Right lobe of liver (tissue), 6 donors: Measurements from ENCODE around the gene SPATC1L. TPM values are rescaled to one million over a fixed set of nuclear protein-coding genes. Genes with fewer than 3 reads are reported as not detected.

Source experiments
- ATAC-seq, 4 donors: fragments of 200-7000 bp; cut with Tn5 transposase; one replicate each; pipeline ENCODE4 v1.9.1; 2020; ENCODE audit warnings: mild to moderate bottlenecking in 4 of 4, moderate library complexity in 4 of 4
- DNase-seq, 3 donors: peaks; one replicate each; pipeline ENCODE4 v3.0.0-alpha.2; 2020
- H3K27ac ChIP-seq, 3 donors: fragments of 200-600 bp; one replicate each; pipeline ENCODE4 v1.8.0; 2022
- H3K27me3 ChIP-seq, 2 donors: fragments of 200-600 bp; one replicate each; pipeline ENCODE4 v1.8.0; 2022
- H3K36me3 ChIP-seq, 4 donors: fragments of 200-600 bp; sonication (generic) in 1 of 4; one replicate each; pipeline versions ENCODE4 v1.5.1 to v1.8.0; 2017 to 2022; ENCODE audit warnings: control low read depth in 1 of 4
- H3K4me1 ChIP-seq, 4 donors: fragments of 200-600 bp; sonication (generic) in 1 of 4; one replicate each; pipeline versions ENCODE4 v1.5.1 to v1.8.0; 2017 to 2022; ENCODE audit warnings: control low read depth in 1 of 4
- H3K4me3 ChIP-seq, 3 donors: fragments of 200-600 bp; one replicate each; pipeline ENCODE4 v1.8.0; 2022
- H3K9me3 ChIP-seq, 4 donors: fragments of 200-600 bp; sonication (generic) in 1 of 4; one replicate each; pipeline versions ENCODE4 v1.5.1 to v1.8.0; 2017 to 2022; ENCODE audit warnings: control low read depth in 1 of 4
- CTCF ChIP-seq, 4 donors: fragments of 200-600 bp in 3 of 4; fragments of 450-650 bp in 1 of 4; IDR thresholded peaks; one replicate each; pipeline versions ENCODE4 v1.5.1 to v1.8.0; 2016 to 2022; ENCODE audit warnings: antibody characterized with exemption in 4 of 4, mild to moderate bottlenecking in 2 of 4
- POLR2A ChIP-seq: fragments of 450-650 bp; IDR thresholded peaks from one replicate; pipeline ENCODE4 v1.6.1; 2017; ENCODE audit warnings: antibody characterized with exemption, mild to moderate bottlenecking
- WGBS: methylation state at CpG from one replicate; pipeline ENCODE4 v1.1.6; 2018; ENCODE audit warnings: low coverage, low lambda C conversion rate; ENCODE audit not compliant: insufficient coverage; ENCODE audit errors: missing lambda C conversion rate; 5-methylcytosine and 5-hydroxymethylcytosine counted together
- intact Hi-C, 2 donors: fragments of 100-400 bp; cut with DNase I; formaldehyde crosslinking; loops; one replicate each; pipeline versions ENCODE4 v1.11.2 to v1.14.1; 2022
- total RNA-seq, 6 experiments: library from RNA; depleted of rRNA in 2 of 6; stranded (reverse); fragments of >200 nt in 2 of 6; fragmentation: NEBNext Ultra II Directional in 3 of 6; extraction: Animal tissue kit (Norgen Biotek cat#: 25700) in 3 of 6; gene quantifications; one replicate each; pipeline versions ENCODE4 v1.1.0 to v1.2.4, GENCODE V29; 2016 to 2023
- donor health status: DM: no; HTN: yes; CAD: no.
- donor health status: DM: no; HTN: no; CAD: no.
- donor health status: DM: no; HTN: no; CAD: no.
- donor health status: DM: no; HTN: yes; CAD: no.
- donor health status: DM: no; HTN: yes; CAD: no.

SPATC1L gene
- total RNA-seq, 6 experiments from 2014 or later: 0.31 to 1.7 (median 0.51) TPM; not detected in 2

GRCh38 chr21:46195595-46196195 lies 11.4 kb upstream of the SPATC1L start:
- WGBS: 96% methylated on average over 5 of the region's 20 CpGs
- DNase-seq: no peak
- no peak overlapping the region for H3K4me3 ChIP-seq
- no peak overlapping the region for H3K27ac ChIP-seq
- ATAC-seq: no peak
- peaks cover 0 to 87% (median 11%) of the 10 kb centered on the region in 4 donors for H3K36me3 ChIP-seq
- H3K9me3 ChIP-seq: no peaks in the 10 kb centered on the region
- intact Hi-C loops: no loop called here
- no peaks in the 10 kb centered on the region for H3K27me3 ChIP-seq
- H3K4me1 ChIP-seq: no peaks in the 10 kb centered on the region
- no peak for TF ChIP-seq CTCF (IDR thresholded peaks at IDR 0.05)
- TF ChIP-seq POLR2A: no peak

- H3K27me3 ChIP-seq: no peaks in the 10 kb centered on the region
- H3K9me3 ChIP-seq: no peaks in the 10 kb centered on the region
- H3K4me3 ChIP-seq: no peak overlapping the region
- no peaks in the 10 kb centered on the region for H3K4me1 ChIP-seq
- no peak overlapping the region for H3K27ac ChIP-seq
- peaks cover 0 to 85% (median 11%) of the 10 kb centered on the region in 4 donors for H3K36me3 ChIP-seq
- TF ChIP-seq CTCF (IDR thresholded peaks at IDR 0.05): no peak
- no peak for TF ChIP-seq POLR2A
- ATAC-seq: peak in 1 of 4 donors; percentile 10
- DNase-seq: no peak
- intact Hi-C loops: no loop called here
- 100% methylated on average over 1 of the region's 34 CpGs for WGBS
Observed at GRCh38 chr21:46194374-46195334, 10.4 kb upstream of the SPATC1L start.

GRCh38 chr21:46193829-46194373 lies 9.6 kb upstream of the SPATC1L start:
- TF ChIP-seq CTCF (IDR thresholded peaks at IDR 0.05): no peak
- no peak for TF ChIP-seq POLR2A
- Histone ChIP-seq H3K36me3 (peaks cover 0 to 80% (median 11%) of the 10 kb centered on the region in 4 donors), H3K9me3 (no peaks in the 10 kb centered on the region), H3K4me1 (no peaks in the 10 kb centered on the region), H3K4me3 (no peak overlapping the region), H3K27ac (no peak overlapping the region), H3K27me3 (no peaks in the 10 kb centered on the region)
- intact Hi-C loops: no loop called here
- DNase-seq: no peak
- WGBS: 100% methylated on average over 2 of the region's 10 CpGs
- ATAC-seq: no peak

- H3K9me3 ChIP-seq: no peaks in the 10 kb centered on the region
- H3K27ac ChIP-seq: no peak overlapping the region
- H3K4me1 ChIP-seq: no peaks in the 10 kb centered on the region
- peaks cover 0 to 69% (median 11%) of the 10 kb centered on the region in 4 donors for H3K36me3 ChIP-seq
- no peak for ATAC-seq
- TF ChIP-seq CTCF (IDR thresholded peaks at IDR 0.05): no peak
- TF ChIP-seq POLR2A: no peak
- no peak for DNase-seq
- intact Hi-C loops: no loop called here
- 80% methylated on average over 1 of the region's 20 CpGs for WGBS
- no peaks in the 10 kb centered on the region for H3K27me3 ChIP-seq
- H3K4me3 ChIP-seq: no peak overlapping the region
Observed at GRCh38 chr21:46191686-46192575, 7.7 kb upstream of the SPATC1L start.
